Measurements from ENCODE around the gene NOL7. TPM values are rescaled to one million over a fixed set of nuclear protein-coding genes. Genes with fewer than 3 reads are reported as not detected.

The NOL7 gene
- total RNA-seq, 6 donors from 2014 or later = 47.0 to 102 (median 84.7) TPM

DNA sequence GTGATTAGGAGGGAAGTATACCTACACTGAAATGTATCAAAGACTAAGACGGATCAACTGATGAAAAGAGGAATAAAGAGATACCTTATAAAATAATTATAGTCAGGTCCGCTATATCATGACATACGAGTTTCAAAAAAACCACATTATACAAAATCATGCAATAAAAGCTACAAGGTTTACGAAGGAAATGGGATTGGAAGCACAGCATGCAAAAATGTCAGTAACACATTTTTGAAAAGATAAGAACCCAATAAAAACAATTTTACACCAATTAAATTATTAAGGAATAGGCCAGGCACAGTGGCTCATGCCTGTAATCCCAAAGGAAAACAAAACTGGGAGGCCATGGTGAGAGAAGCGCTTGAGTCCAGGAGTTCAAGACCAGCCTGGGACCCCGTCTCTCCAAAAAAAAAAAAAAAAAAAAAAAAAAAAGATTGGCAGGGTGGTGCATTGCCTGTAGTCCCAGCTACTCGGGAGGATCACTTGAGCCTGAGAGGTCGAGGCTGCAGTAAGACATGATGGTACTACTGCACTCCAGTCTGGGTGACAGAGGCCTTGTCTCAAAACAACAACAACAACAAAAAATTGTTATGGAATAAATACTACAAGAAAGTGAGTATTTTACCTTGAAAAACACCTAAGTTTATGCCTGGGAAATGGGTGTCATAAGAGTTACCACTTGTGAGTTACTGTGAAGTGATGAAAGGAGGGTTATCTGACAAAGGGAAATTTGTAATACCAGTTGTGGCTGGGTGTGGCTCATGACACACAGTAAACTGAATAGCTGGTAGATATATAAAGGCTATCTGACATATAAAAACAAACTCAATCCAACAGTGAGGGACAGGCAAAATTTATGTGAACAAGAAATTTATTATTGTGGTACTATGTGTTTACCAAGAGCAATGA lies 51.3 kb downstream of the NOL7 start:
- H3K4me1 ChIP-seq = peaks cover 0 to 39% (median 8%) of the 10 kb centered on the region in 4 donors
- H3K9me3 ChIP-seq = no peaks in the 10 kb centered on the region
- no peaks in the 10 kb centered on the region for H3K27me3 ChIP-seq
- no peaks in the 10 kb centered on the region for H3K36me3 ChIP-seq
- TF ChIP-seq POLR2A (IDR thresholded peaks at IDR 0.05) = no peak
- TF ChIP-seq, protein P1, sequence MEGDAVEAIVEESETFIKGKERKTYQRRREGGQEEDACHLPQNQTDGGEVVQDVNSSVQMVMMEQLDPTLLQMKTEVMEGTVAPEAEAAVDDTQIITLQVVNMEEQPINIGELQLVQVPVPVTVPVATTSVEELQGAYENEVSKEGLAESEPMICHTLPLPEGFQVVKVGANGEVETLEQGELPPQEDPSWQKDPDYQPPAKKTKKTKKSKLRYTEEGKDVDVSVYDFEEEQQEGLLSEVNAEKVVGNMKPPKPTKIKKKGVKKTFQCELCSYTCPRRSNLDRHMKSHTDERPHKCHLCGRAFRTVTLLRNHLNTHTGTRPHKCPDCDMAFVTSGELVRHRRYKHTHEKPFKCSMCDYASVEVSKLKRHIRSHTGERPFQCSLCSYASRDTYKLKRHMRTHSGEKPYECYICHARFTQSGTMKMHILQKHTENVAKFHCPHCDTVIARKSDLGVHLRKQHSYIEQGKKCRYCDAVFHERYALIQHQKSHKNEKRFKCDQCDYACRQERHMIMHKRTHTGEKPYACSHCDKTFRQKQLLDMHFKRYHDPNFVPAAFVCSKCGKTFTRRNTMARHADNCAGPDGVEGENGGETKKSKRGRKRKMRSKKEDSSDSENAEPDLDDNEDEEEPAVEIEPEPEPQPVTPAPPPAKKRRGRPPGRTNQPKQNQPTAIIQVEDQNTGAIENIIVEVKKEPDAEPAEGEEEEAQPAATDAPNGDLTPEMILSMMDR (IDR thresholded peaks at IDR 0.05) = no peak
- TF ChIP-seq EP300 (IDR thresholded peaks at IDR 0.05) = no peak
- TF ChIP-seq POLR2AphosphoS5 (IDR thresholded peaks at IDR 0.05) = no peak
- H3K4me3 ChIP-seq = no peak overlapping the region
- DNase-seq (no peak), ATAC-seq (ENCODE audit: low FRiP score in 2 of 2) (no peak)
- WGBS, 2 donors = 84 to 96% methylated on average over 8 of the region's 8 CpGs
- H3K27ac ChIP-seq = no peak overlapping the region

DNA sequence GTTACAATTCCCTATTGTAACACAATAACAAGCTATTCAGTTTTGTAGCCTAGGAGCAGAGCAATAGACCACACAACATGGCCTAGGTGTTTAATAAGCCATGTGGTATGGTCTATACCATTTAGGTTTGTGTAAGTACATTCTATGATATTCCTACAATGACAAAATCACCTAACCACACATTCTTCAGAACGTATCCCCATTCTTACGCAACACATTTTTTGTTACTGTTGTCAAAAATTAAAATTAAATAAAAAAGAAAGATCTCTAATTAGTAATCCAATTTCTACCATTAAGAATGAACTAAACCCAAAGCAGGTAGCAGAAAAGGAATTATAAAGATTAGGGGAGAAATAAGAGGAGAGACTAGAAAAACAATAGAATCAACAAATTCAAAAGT lies 52.5 kb downstream of the NOL7 start:
- DNase-seq (no peak), ATAC-seq (ENCODE audit: low FRiP score in 2 of 2) (no peak)
- TF ChIP-seq EP300 (IDR thresholded peaks at IDR 0.05) (no peak), POLR2A (IDR thresholded peaks at IDR 0.05) (no peak), POLR2AphosphoS5 (IDR thresholded peaks at IDR 0.05) (no peak)
- TF ChIP-seq, protein P1 (IDR thresholded peaks at IDR 0.05) = no peak
- peaks cover 0 to 47% (median 12%) of the 10 kb centered on the region in 4 donors for H3K4me1 ChIP-seq
- WGBS, 2 donors = 71 to 78% methylated on average over 2 of the region's 2 CpGs
- no peaks in the 10 kb centered on the region for H3K36me3 ChIP-seq
- H3K27me3 ChIP-seq = no peaks in the 10 kb centered on the region
- H3K4me3 ChIP-seq = no peak overlapping the region
- H3K9me3 ChIP-seq = no peaks in the 10 kb centered on the region
- H3K27ac ChIP-seq = no peak overlapping the region

DNA sequence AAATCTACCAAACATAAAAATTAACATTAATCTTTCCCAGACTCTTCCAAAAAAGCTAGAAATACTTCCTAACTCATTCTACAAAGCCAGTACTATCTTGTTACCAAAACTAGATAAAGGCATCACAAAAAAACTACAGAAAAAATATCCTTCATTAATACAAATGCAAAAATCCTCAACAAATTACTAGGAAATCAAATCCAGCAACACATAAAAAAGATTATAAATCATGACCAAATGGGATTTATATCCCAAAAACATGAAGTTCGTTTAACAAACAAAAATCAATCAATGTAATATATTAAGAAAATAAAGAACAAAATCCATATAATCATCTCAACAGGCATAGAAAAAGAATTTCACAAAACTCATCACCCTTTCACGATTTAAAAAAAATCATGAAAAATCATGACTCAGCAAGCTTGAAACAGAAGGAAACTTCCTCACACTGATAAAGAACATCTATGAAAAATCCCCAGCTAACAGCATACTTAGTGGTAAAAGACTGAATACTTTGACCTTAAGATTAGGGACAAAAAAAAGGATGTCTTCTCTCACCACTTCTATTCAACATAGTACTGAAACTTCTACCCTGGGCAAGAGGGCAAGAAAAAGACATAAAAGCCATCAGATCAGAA lies 53.3 kb downstream of the NOL7 start:
- H3K4me1 ChIP-seq = peaks cover 0 to 44% (median 9%) of the 10 kb centered on the region in 4 donors
- 64 to 73% methylated on average over 2 of the region's 2 CpGs for WGBS, 2 donors
- ATAC-seq (ENCODE audit: low FRiP score in 2 of 2) (no peak), DNase-seq (no peak)
- TF ChIP-seq, protein P1 (IDR thresholded peaks at IDR 0.05) = no peak
- TF ChIP-seq POLR2A (IDR thresholded peaks at IDR 0.05) (no peak), POLR2AphosphoS5 (IDR thresholded peaks at IDR 0.05) (no peak)
- no peaks in the 10 kb centered on the region for H3K36me3 ChIP-seq
- no peak overlapping the region for H3K4me3 ChIP-seq
- no peaks in the 10 kb centered on the region for H3K27me3 ChIP-seq
- H3K9me3 ChIP-seq = no peaks in the 10 kb centered on the region
- H3K27ac ChIP-seq = no peak overlapping the region

DNA sequence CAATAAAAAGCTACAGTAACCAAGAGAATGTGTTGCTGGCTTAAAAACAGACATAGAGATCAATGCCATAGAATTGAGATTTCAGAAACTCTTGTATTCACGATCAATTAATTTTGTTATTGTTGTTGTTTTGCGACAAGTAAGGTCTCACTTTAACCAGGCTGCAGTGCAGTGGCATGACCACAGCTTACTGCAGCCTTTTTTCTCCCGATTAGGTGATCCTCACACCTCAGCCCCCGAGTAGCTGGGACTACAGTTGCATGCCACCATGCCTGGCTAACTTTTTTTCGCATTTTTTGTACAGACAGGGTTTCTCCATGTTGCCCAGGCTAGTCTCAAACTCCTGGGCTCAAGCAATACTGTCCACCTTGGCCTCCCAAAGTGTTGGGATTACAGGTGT lies 54.3 kb downstream of the NOL7 start:
- no peaks in the 10 kb centered on the region for H3K27me3 ChIP-seq
- H3K9me3 ChIP-seq = no peaks in the 10 kb centered on the region
- 93 to 97% methylated on average over 5 of the region's 5 CpGs for WGBS, 2 donors
- H3K27ac ChIP-seq = no peak overlapping the region
- peaks cover 4 to 37% (median 13%) of the 10 kb centered on the region in 4 donors for H3K4me1 ChIP-seq
- H3K36me3 ChIP-seq = no peaks in the 10 kb centered on the region
- TF ChIP-seq POLR2A (IDR thresholded peaks at IDR 0.05) (no peak), EP300 (IDR thresholded peaks at IDR 0.05) (no peak), POLR2AphosphoS5 (IDR thresholded peaks at IDR 0.05) (no peak)
- TF ChIP-seq, protein P1 (IDR thresholded peaks at IDR 0.05) = no peak
- DNase-seq (no peak), ATAC-seq (ENCODE audit: low FRiP score in 2 of 2) (no peak)
- H3K4me3 ChIP-seq = no peak overlapping the region

Other genes starting within 250 kb of the NOL7 start
- 10 to 100 TPM; 22.8 to 37.7 (median 25.8) TPM for gene GFOD1, start 127.7 kb upstream of the NOL7 start, total RNA-seq
- gene SIRT5, start 40.7 kb upstream of the NOL7 start, total RNA-seq = 10 to 100 TPM in 3 of 6 donors, 1 to 10 TPM in 3; 7.0 to 19.9 (median 11.0) TPM
- gene RANBP9, start 96.5 kb downstream of the NOL7 start, total RNA-seq = 10 to 100 TPM; 29.8 to 46.7 (median 36.4) TPM
- gene MCUR1, start 199.2 kb downstream of the NOL7 start, total RNA-seq = 10 to 100 TPM in 5 of 6 donors, 1 to 10 TPM in 1; 9.4 to 34.6 (median 26.5) TPM